Glutamatergic neuron (in vitro differentiated cells): Measurements from ENCODE around the gene FBXL7. TPM values are rescaled to one million over a fixed set of nuclear protein-coding genes. Genes with fewer than 3 reads are reported as not detected.

Experiments used
- DNase-seq: peaks from one replicate; pipeline ENCODE4 v3.0.0; 2022
- H3K27ac Mint-ChIP-seq: one replicate; pipeline ENCODE4 v1.8.0; 2020; ENCODE audit warnings: mild to moderate bottlenecking, mixed read lengths, inconsistent platforms; ENCODE audit not compliant: unreplicated experiment
- H3K27me3 Mint-ChIP-seq: one replicate; pipeline ENCODE4 v1.8.0; 2020; ENCODE audit warnings: mild to moderate bottlenecking, moderate library complexity, mixed read lengths, inconsistent platforms; ENCODE audit not compliant: unreplicated experiment
- H3K36me3 Mint-ChIP-seq: one replicate; pipeline ENCODE4 v1.8.0; 2020; ENCODE audit warnings: mild to moderate bottlenecking, mixed read lengths, inconsistent platforms; ENCODE audit not compliant: unreplicated experiment
- H3K4me1 Mint-ChIP-seq: one replicate; pipeline ENCODE4 v1.8.0; 2020; ENCODE audit warnings: mild to moderate bottlenecking, low read depth, mixed read lengths, inconsistent platforms; ENCODE audit not compliant: unreplicated experiment
- H3K4me3 Mint-ChIP-seq: one replicate; pipeline ENCODE4 v1.8.0; 2020; ENCODE audit warnings: mild to moderate bottlenecking, mixed read lengths, inconsistent platforms; ENCODE audit not compliant: unreplicated experiment
- H3K9me3 Mint-ChIP-seq: one replicate; pipeline ENCODE4 v1.8.0; 2020; ENCODE audit warnings: mild to moderate bottlenecking, moderate library complexity, mixed read lengths, inconsistent platforms; ENCODE audit not compliant: unreplicated experiment
- CTCF ChIP-seq: fragments of 200-600 bp; sonication (generic); IDR thresholded peaks from one replicate; pipeline ENCODE4 v1.5.0; 2021; ENCODE audit not compliant: partially characterized antibody, unreplicated experiment
- total RNA-seq: library from RNA; stranded (reverse); fragmentation: NEBNext Ultra II Directional; extraction: Animal tissue kit (Norgen Biotek cat#: 25700); gene quantifications from one replicate; pipeline ENCODE4 v1.2.1, GENCODE V29; 2021; ENCODE audit not compliant: unreplicated experiment

The FBXL7 gene
- total RNA-seq, 1 donor from 2014 or later = 25.3 TPM

- Mint-ChIP-seq H3K9me3 (peaks cover under 1% of the 10 kb centered on the region), H3K27ac (no peak overlapping the region), H3K36me3 (peaks cover 1% of the 10 kb centered on the region), H3K4me3 (no peak overlapping the region), H3K4me1 (no peaks in the 10 kb centered on the region), H3K27me3 (no peaks in the 10 kb centered on the region)
- no peak for TF ChIP-seq CTCF
- DNase-seq = no peak
Measured at GRCh38 chr5:15946026-15946425, 446.0 kb downstream of the FBXL7 start.

GRCh38 chr5:15948190-15948589 is 448.2 kb downstream of the FBXL7 start:
- H3K4me3 Mint-ChIP-seq = no peak overlapping the region
- no peak for TF ChIP-seq CTCF
- H3K27me3 Mint-ChIP-seq = no peaks in the 10 kb centered on the region
- H3K36me3 Mint-ChIP-seq = peaks cover 4% of the 10 kb centered on the region
- no peak for DNase-seq
- H3K4me1 Mint-ChIP-seq = no peaks in the 10 kb centered on the region
- no peak overlapping the region for H3K27ac Mint-ChIP-seq
- H3K9me3 Mint-ChIP-seq = peaks cover 4% of the 10 kb centered on the region

GRCh38 chr5:15951126-15951525 is 451.1 kb downstream of the FBXL7 start:
- H3K27me3 Mint-ChIP-seq = no peaks in the 10 kb centered on the region
- no peak for TF ChIP-seq CTCF
- H3K27ac Mint-ChIP-seq = no peak overlapping the region
- no peak for DNase-seq
- peaks cover 4% of the 10 kb centered on the region for H3K36me3 Mint-ChIP-seq
- H3K9me3 Mint-ChIP-seq = peaks cover 4% of the 10 kb centered on the region
- H3K4me1 Mint-ChIP-seq = peaks cover 5% of the 10 kb centered on the region
- no peak overlapping the region for H3K4me3 Mint-ChIP-seq

GRCh38 chr5:15951550-15951949 is 451.6 kb downstream of the FBXL7 start:
- Mint-ChIP-seq H3K27me3 (no peaks in the 10 kb centered on the region), H3K9me3 (peaks cover 4% of the 10 kb centered on the region), H3K36me3 (peaks cover 4% of the 10 kb centered on the region), H3K4me3 (no peak overlapping the region), H3K4me1 (peaks cover 5% of the 10 kb centered on the region), H3K27ac (no peak overlapping the region)
- DNase-seq = no peak
- TF ChIP-seq CTCF = no peak

GRCh38 chr5:15956622-15957021 is 456.6 kb downstream of the FBXL7 start:
- DNase-seq = no peak
- no peaks in the 10 kb centered on the region for H3K27me3 Mint-ChIP-seq
- no peaks in the 10 kb centered on the region for H3K9me3 Mint-ChIP-seq
- H3K36me3 Mint-ChIP-seq = no peaks in the 10 kb centered on the region
- no peak overlapping the region for H3K4me3 Mint-ChIP-seq
- H3K4me1 Mint-ChIP-seq = peaks cover 8% of the 10 kb centered on the region
- no peak for TF ChIP-seq CTCF
- H3K27ac Mint-ChIP-seq = peak overlapping the region; percentile 25
